ENCODE measurements around the gene EFCC1. TPM values are rescaled to one million over a fixed set of nuclear protein-coding genes. Genes with fewer than 3 reads are reported as not detected.
A peak's percentile ranks its signal among the peaks of the same experiment; 100 is the strongest.

Gene EFCC1
- total and polyA plus RNA-seq, 2 donors from 2014 or later: 2.4 to 3.7 TPM

DNA sequence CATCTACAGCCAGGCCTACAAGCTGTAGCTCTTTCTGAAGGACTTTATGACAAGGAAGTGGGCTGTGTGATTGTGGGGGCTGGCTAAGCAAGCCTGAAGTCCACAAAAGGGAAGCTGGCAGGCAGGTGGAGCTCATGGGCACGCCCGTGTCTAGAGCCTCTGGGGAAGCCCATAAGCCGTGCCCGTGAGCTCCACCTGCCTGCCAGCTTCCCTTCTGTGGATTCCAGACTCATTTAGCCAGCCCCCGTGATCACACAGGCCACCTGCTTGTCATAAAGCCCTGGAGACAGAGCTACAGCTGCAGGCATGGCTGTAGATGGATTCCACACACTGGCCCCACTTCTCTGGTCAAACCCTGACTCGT, 15.2 kb downstream of the EFCC1 start:
- H3K9ac ChIP-seq (ENCODE audit: low read length in 3 of 3): peak overlapping the region in 1 of 3 donors; percentile 40
- peaks cover 0 to 7% (median 5%) of the 10 kb centered on the region in 3 donors for H3K4me1 ChIP-seq (ENCODE audit: control insufficient read depth in 2 of 3, insufficient read depth in 2 of 3, low read depth in 1 of 3, low read length in 3 of 3)
- H3K9me3 ChIP-seq (ENCODE audit: control insufficient read depth in 2 of 3, insufficient read depth in 1 of 3, low read length in 3 of 3): no peaks in the 10 kb centered on the region
- no peak for TF ChIP-seq CTCF (IDR thresholded peaks at IDR 0.05; ENCODE audit: borderline replicate concordance, extremely low read depth, insufficient read depth)
- no peak overlapping the region for H3K4me3 ChIP-seq (ENCODE audit: low read length in 3 of 3)
- peaks cover 0 to 3% (median 0%) of the 10 kb centered on the region in 3 donors for H3K36me3 ChIP-seq (ENCODE audit: control insufficient read depth in 2 of 3, insufficient read depth in 3 of 3, low read length in 3 of 3)
- no peak for FAIRE-seq
- H3K27ac ChIP-seq (ENCODE audit: low read depth in 2 of 2, low read length in 2 of 2): peak overlapping the region; percentile 65 to 81
- peak in 4 of 5 donors; percentile 41 to 78 (median 68) for DNase-seq
- no peaks in the 10 kb centered on the region for H3K27me3 ChIP-seq (ENCODE audit: control insufficient read depth, insufficient read depth, low read length)
- intact Hi-C loops (cut with DNase I): no loop called here

GRCh38 chr3:129016720-129017483, 15.8 kb downstream of the EFCC1 start:
- DNase-seq: no peak
- intact Hi-C loops (cut with DNase I): no loop called here

GRCh38 chr3:129017484-129017899, 16.4 kb downstream of the EFCC1 start:
- no peaks in the 10 kb centered on the region for H3K27me3 ChIP-seq (ENCODE audit: control insufficient read depth, insufficient read depth, low read length)
- H3K9me3 ChIP-seq (ENCODE audit: control insufficient read depth in 2 of 3, insufficient read depth in 1 of 3, low read length in 3 of 3): no peaks in the 10 kb centered on the region
- no peak overlapping the region for H3K9ac ChIP-seq (ENCODE audit: low read length in 3 of 3)
- DNase-seq: no peak
- no peak overlapping the region for H3K4me3 ChIP-seq (ENCODE audit: low read length in 3 of 3)
- no peak for FAIRE-seq
- H3K4me1 ChIP-seq (ENCODE audit: control insufficient read depth in 2 of 3, insufficient read depth in 2 of 3, low read depth in 1 of 3, low read length in 3 of 3): peaks cover 0 to 7% (median 5%) of the 10 kb centered on the region in 3 donors
- TF ChIP-seq CTCF (IDR thresholded peaks at IDR 0.05; ENCODE audit: borderline replicate concordance, extremely low read depth, insufficient read depth): no peak
- intact Hi-C loops (cut with DNase I): no loop called here
- H3K36me3 ChIP-seq (ENCODE audit: control insufficient read depth in 2 of 3, insufficient read depth in 3 of 3, low read length in 3 of 3): peaks cover 0 to 3% (median 0%) of the 10 kb centered on the region in 3 donors
- H3K27ac ChIP-seq (ENCODE audit: low read depth in 2 of 2, low read length in 2 of 2): peak overlapping the region in 1 of 2 donors; percentile 81

More at GRCh38 chr3:129016720-129017483, 15.8 kb downstream of the EFCC1 start:
- Histone ChIP-seq H3K27me3 (ENCODE audit: control insufficient read depth, insufficient read depth, low read length) (no peaks in the 10 kb centered on the region), H3K9ac (ENCODE audit: low read length in 3 of 3) (no peak overlapping the region), H3K36me3 (ENCODE audit: control insufficient read depth in 2 of 3, insufficient read depth in 3 of 3, low read length in 3 of 3) (peaks cover 0 to 3% (median 0%) of the 10 kb centered on the region in 3 donors), H3K27ac (ENCODE audit: low read depth in 2 of 2, low read length in 2 of 2) (peak overlapping the region; percentile 26 to 81), H3K9me3 (ENCODE audit: control insufficient read depth in 2 of 3, insufficient read depth in 1 of 3, low read length in 3 of 3) (no peaks in the 10 kb centered on the region), H3K4me3 (ENCODE audit: low read length in 3 of 3) (no peak overlapping the region), H3K4me1 (ENCODE audit: control insufficient read depth in 2 of 3, insufficient read depth in 2 of 3, low read depth in 1 of 3, low read length in 3 of 3) (peaks cover 0 to 7% (median 5%) of the 10 kb centered on the region in 3 donors)
- FAIRE-seq: no peak
- TF ChIP-seq CTCF (IDR thresholded peaks at IDR 0.05; ENCODE audit: borderline replicate concordance, extremely low read depth, insufficient read depth): no peak
